Esophagus squamous epithelium (tissue), 4 donors: ENCODE results near the gene CAMK1D.

Experiments
- POLR2A ChIP-seq, 4 donors: fragments of 450-650 bp; IDR thresholded peaks; one replicate each; pipeline ENCODE4 v1.6.1; 2017; ENCODE audit warnings: antibody characterized with exemption in 4 of 4, mild to moderate bottlenecking in 4 of 4, moderate library complexity in 3 of 4
- TF ChIP-seq, protein P1 (sequence below), 6 experiments: fragments of 450-650 bp in 4 of 6; fragments of 200-600 bp in 2 of 6; sonication (generic) in 2 of 6; IDR thresholded peaks; one replicate each; pipeline ENCODE4 v1.5.1; 2016 to 2019; ENCODE audit warnings: antibody characterized with exemption in 6 of 6, mild to moderate bottlenecking in 4 of 6, moderate library complexity in 4 of 6

DNA sequence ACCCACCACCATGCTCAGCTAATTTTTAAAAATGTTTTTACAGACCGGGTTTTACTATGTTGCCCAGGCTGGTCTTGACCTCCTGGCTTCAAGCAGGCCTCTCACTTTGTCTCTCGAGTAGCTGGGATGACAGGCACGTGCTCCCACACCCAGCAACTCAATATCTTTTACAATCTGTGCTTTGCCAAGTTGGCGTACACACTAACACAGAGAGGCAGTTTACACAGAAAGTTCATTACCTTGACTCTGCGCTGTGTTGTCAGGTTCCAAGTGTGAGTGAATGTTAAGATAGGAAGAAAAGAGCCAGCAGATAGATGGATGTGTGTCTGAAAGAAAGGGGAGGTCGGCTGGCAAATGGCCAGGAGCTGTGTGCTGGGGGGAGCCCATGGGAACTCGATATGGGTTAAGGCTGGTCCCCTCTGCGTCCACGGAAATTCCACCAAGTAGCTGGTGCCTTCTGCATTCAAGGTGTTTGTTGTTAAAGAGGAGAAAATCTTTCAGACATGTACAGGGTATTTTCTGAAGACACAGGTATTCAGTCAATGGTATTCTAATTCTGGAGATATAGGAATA lies 299.8 kb downstream of the CAMK1D start:
- TF ChIP-seq POLR2A (IDR thresholded peaks at IDR 0.05): no peak
- TF ChIP-seq, protein P1, sequence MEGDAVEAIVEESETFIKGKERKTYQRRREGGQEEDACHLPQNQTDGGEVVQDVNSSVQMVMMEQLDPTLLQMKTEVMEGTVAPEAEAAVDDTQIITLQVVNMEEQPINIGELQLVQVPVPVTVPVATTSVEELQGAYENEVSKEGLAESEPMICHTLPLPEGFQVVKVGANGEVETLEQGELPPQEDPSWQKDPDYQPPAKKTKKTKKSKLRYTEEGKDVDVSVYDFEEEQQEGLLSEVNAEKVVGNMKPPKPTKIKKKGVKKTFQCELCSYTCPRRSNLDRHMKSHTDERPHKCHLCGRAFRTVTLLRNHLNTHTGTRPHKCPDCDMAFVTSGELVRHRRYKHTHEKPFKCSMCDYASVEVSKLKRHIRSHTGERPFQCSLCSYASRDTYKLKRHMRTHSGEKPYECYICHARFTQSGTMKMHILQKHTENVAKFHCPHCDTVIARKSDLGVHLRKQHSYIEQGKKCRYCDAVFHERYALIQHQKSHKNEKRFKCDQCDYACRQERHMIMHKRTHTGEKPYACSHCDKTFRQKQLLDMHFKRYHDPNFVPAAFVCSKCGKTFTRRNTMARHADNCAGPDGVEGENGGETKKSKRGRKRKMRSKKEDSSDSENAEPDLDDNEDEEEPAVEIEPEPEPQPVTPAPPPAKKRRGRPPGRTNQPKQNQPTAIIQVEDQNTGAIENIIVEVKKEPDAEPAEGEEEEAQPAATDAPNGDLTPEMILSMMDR (IDR thresholded peaks at IDR 0.05): no peak
